ENCODE measurements around the gene KCND2. TPM values are rescaled to one million over a fixed set of nuclear protein-coding genes. Genes with fewer than 3 reads are reported as not detected.

KCND2 gene
- total RNA-seq, 2 experiments from 2014 or later, result not detected

DNA sequence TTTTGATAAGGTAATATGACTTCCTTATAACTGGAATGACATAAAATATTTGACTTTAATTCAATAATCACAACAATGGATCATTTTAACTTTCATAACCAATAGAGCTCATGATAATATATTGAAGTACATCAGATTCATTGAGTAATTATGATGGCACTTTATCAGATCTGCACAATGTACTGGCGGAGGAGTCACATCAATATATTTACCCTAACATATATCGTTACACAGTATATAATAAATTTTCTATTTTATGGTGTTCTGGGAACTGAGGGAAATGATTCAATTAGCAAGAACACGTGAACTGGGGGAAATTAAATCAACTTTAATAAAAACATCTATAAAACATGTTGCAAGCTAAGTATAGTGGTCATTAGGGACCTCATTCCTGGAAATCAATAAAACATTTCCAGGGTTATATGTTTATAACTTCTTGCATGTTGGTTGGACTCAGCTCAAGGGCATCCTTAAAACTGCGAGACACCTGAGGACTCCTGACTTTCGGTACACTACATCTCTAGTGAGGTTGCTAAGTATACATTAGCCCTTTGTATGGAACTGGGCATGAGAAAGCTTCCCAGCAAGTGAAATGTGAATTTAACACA lies 254.0 kb downstream of the KCND2 start:
- Histone ChIP-seq H3K27ac (ENCODE audit: low read depth, low read length, poor library complexity, severe bottlenecking) (no peak overlapping the region), H4K20me1 (ENCODE audit: insufficient read depth, low read length) (no peaks in the 10 kb centered on the region), H3K9me2 (ENCODE audit: insufficient read depth, low read length) (no peaks in the 10 kb centered on the region), H3K4me3 (ENCODE audit: low read depth, low read length, poor library complexity, severe bottlenecking) (no peak overlapping the region), H3K36me3 (ENCODE audit: insufficient read depth, low read length) (no peaks in the 10 kb centered on the region), H3K4me2 (ENCODE audit: low read length) (no peak overlapping the region), H2AFZ (ENCODE audit: low read length) (no peak overlapping the region), H3K4me1 (ENCODE audit: insufficient read depth, low read length, poor library complexity, severe bottlenecking) (no peaks in the 10 kb centered on the region), H3K9me3 (ENCODE audit: low read length) (no peaks in the 10 kb centered on the region), H3K79me2 (ENCODE audit: insufficient read depth, low read depth, low read length) (no peaks in the 10 kb centered on the region)
- ChIA-PET POLR2A (interaction anchor here (0.7 to 1.0 kb wide), 2 partner anchors 13 to 61 kb away, joined by 3 to 4 read pairs; no protein-coding TSS in a partner anchor), CTCF (ENCODE audit: unreplicated experiment) (no interaction called here)
- DNase-seq (ENCODE audit: low spot score), result no peak
- TF ChIP-seq, protein P1, sequence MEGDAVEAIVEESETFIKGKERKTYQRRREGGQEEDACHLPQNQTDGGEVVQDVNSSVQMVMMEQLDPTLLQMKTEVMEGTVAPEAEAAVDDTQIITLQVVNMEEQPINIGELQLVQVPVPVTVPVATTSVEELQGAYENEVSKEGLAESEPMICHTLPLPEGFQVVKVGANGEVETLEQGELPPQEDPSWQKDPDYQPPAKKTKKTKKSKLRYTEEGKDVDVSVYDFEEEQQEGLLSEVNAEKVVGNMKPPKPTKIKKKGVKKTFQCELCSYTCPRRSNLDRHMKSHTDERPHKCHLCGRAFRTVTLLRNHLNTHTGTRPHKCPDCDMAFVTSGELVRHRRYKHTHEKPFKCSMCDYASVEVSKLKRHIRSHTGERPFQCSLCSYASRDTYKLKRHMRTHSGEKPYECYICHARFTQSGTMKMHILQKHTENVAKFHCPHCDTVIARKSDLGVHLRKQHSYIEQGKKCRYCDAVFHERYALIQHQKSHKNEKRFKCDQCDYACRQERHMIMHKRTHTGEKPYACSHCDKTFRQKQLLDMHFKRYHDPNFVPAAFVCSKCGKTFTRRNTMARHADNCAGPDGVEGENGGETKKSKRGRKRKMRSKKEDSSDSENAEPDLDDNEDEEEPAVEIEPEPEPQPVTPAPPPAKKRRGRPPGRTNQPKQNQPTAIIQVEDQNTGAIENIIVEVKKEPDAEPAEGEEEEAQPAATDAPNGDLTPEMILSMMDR (conservative IDR thresholded peaks at IDR 0.05; ENCODE audit: low read length), result no peak
- TF ChIP-seq EZH2phosphoT487 (IDR thresholded peaks at IDR 0.05; ENCODE audit: borderline replicate concordance, low read depth, low read length), result no peak
- BruUV-seq (replicated peaks), result no TSS peak
- intact Hi-C loops (cut with micrococcal nuclease; ENCODE audit: unreplicated experiment), result no loop called here

DNA sequence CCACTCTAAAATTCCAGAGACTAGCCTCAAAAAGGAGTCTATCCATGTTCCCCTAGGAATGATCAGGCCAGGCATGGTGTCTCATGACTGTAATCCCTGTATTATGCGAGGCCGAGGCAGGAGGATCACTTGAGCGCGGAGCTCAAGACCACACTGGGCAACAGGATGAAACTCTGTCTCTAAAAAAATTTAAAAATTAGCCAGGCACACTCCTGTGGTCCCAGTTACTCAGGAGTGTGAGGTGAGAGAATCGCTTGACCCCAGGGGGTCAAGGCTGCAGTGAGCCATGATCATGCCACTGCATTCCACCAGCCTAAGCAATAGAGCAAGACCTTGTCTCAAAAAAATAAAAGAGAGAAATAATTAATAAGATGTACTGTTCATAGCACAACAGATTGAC lies 256.8 kb downstream of the KCND2 start:
- ChIA-PET POLR2A (interaction anchor here (1.5 kb wide), 1 partner anchor 9 kb away, joined by 7 read pairs; no protein-coding TSS in a partner anchor), CTCF (ENCODE audit: unreplicated experiment) (no interaction called here)
- H3K36me3 ChIP-seq (ENCODE audit: insufficient read depth, low read length), result no peaks in the 10 kb centered on the region
- H3K4me1 ChIP-seq (ENCODE audit: insufficient read depth, low read length, poor library complexity, severe bottlenecking), result no peaks in the 10 kb centered on the region
- no peak for DNase-seq (ENCODE audit: low spot score)
- H3K4me3 ChIP-seq (ENCODE audit: low read depth, low read length, poor library complexity, severe bottlenecking), result no peak overlapping the region
- H4K20me1 ChIP-seq (ENCODE audit: insufficient read depth, low read length), result no peaks in the 10 kb centered on the region
- H3K4me2 ChIP-seq (ENCODE audit: low read length), result no peak overlapping the region
- no peak overlapping the region for H2AFZ ChIP-seq (ENCODE audit: low read length)
- H3K9me2 ChIP-seq (ENCODE audit: insufficient read depth, low read length), result no peaks in the 10 kb centered on the region
- intact Hi-C loops (cut with micrococcal nuclease; ENCODE audit: unreplicated experiment), result no loop called here
- no peak for TF ChIP-seq EZH2phosphoT487 (IDR thresholded peaks at IDR 0.05; ENCODE audit: borderline replicate concordance, low read depth, low read length)
- TF ChIP-seq, protein P1 (conservative IDR thresholded peaks at IDR 0.05; ENCODE audit: low read length), result no peak
- H3K27ac ChIP-seq (ENCODE audit: low read depth, low read length, poor library complexity, severe bottlenecking), result no peak overlapping the region
- no TSS peak for BruUV-seq (replicated peaks)
- H3K79me2 ChIP-seq (ENCODE audit: insufficient read depth, low read depth, low read length), result no peaks in the 10 kb centered on the region
- H3K9me3 ChIP-seq (ENCODE audit: low read length), result no peaks in the 10 kb centered on the region

DNA sequence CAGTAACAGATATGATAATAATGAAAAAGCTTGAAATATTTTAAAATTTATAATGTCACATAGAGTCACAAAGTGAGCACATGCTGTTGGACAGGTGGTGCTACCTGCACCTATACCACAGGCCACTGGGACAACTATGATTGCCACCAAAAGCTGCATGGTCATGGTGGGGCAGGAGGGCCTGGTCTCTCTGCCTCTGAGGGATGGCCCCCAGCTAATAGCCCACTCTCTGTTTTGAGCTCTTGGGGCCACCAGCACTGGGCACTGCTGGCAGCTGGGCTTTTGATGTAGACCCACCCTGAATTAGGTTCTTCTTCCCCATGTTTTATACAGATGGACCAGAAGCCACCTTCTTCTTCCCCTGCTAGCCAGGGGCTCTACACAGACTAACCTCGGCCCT lies 265.4 kb downstream of the KCND2 start:
- H3K4me1 ChIP-seq (ENCODE audit: insufficient read depth, low read length, poor library complexity, severe bottlenecking), result no peaks in the 10 kb centered on the region
- H3K9me3 ChIP-seq (ENCODE audit: low read length), result no peaks in the 10 kb centered on the region
- no peak overlapping the region for H3K27ac ChIP-seq (ENCODE audit: low read depth, low read length, poor library complexity, severe bottlenecking)
- no peak overlapping the region for H2AFZ ChIP-seq (ENCODE audit: low read length)
- POLR2A ChIA-PET, result interaction anchor here (0.7 to 2.1 kb wide), 2 partner anchors 10 to 93 kb away, joined by 3 to 7 read pairs; no protein-coding TSS in a partner anchor
- no peaks in the 10 kb centered on the region for H3K9me2 ChIP-seq (ENCODE audit: insufficient read depth, low read length)
- TF ChIP-seq EZH2phosphoT487 (IDR thresholded peaks at IDR 0.05; ENCODE audit: borderline replicate concordance, low read depth, low read length), result no peak
- TF ChIP-seq, protein P1 (conservative IDR thresholded peaks at IDR 0.05; ENCODE audit: low read length), result no peak
- DNase-seq (ENCODE audit: low spot score), result no peak
- no TSS peak for BruUV-seq (replicated peaks)
- CTCF ChIA-PET (ENCODE audit: unreplicated experiment), result no interaction called here
- H3K4me2 ChIP-seq (ENCODE audit: low read length), result no peak overlapping the region
- no peaks in the 10 kb centered on the region for H3K36me3 ChIP-seq (ENCODE audit: insufficient read depth, low read length)
- intact Hi-C loops (cut with micrococcal nuclease; ENCODE audit: unreplicated experiment), result no loop called here
- no peaks in the 10 kb centered on the region for H3K79me2 ChIP-seq (ENCODE audit: insufficient read depth, low read depth, low read length)
- H3K4me3 ChIP-seq (ENCODE audit: low read depth, low read length, poor library complexity, severe bottlenecking), result no peak overlapping the region
- H4K20me1 ChIP-seq (ENCODE audit: insufficient read depth, low read length), result no peaks in the 10 kb centered on the region
